ENCODE results near the gene CNOT10.
"Not testable (repeated sequence)": the region's sequence is repeated elsewhere in the genome, so short reads cannot be mapped to it uniquely, and the experiment has no call there.

The CNOT10 gene

GRCh38 chr3:32655167-32655566 lies 29.8 kb upstream of the CNOT10 start:
- no peak for TF ChIP-seq CTCF (IDR thresholded peaks at IDR 0.05)
- no peak for TF ChIP-seq ZFX (IDR thresholded peaks at IDR 0.05; ENCODE audit: borderline replicate concordance)
- no peak overlapping the region for H3K27ac ChIP-seq

DNA sequence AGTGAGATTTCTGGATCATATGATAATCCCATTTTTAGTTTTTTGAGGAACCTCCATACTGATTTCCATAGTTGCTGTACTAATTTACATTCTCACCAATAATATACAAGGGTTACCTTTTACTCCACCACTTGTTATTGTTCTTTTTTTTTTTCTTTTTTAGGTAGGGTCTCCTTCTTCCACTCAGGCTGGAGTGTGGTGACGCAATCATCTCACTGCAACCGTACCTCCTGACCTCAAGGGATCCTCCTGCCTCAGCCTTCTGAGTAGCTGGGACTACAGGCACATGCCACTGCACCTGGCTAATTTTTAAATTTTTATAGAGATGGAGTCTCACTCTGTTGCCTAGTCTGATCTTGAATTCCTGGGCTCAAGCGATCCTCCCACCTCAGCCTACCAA lies 24.4 kb upstream of the CNOT10 start:
- TF ChIP-seq ZFX (IDR thresholded peaks at IDR 0.05; ENCODE audit: borderline replicate concordance) (no peak), CTCF (IDR thresholded peaks at IDR 0.05) (no peak)
- no peak overlapping the region for H3K27ac ChIP-seq

GRCh38 chr3:32662647-32663046 lies 22.3 kb upstream of the CNOT10 start:
- TF ChIP-seq CTCF (IDR thresholded peaks at IDR 0.05) (no peak), ZFX (IDR thresholded peaks at IDR 0.05; ENCODE audit: borderline replicate concordance) (no peak)
- no peak overlapping the region for H3K27ac ChIP-seq

DNA sequence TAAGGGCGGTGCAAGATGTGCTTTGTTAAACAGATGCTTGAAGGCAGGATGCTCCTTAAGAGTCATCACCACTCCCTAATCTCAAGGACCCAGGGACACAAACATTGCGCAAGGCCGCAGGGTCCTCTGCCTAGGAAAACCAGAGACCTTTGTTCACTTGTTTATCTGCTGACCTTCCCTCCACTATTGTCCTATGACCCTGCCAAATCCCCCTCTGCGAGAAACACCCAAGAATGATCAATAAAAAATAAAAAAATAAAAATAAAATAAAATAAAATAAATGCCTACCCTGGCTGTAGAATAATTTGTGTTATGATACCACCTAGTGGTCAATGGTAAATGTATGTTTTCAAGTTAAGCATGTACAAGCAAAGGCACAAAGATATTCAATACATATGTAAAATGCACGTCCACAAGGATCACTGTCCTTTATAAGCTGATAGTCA lies 20.3 kb upstream of the CNOT10 start:
- TF ChIP-seq CTCF (IDR thresholded peaks at IDR 0.05) = peak; percentile 63
- H3K27ac ChIP-seq = not testable (repeated sequence)

GRCh38 chr3:32667072-32667582 lies 17.9 kb upstream of the CNOT10 start:
- no peak for TF ChIP-seq ZFX (IDR thresholded peaks at IDR 0.05; ENCODE audit: borderline replicate concordance)
- no peak for TF ChIP-seq CTCF (IDR thresholded peaks at IDR 0.05)
- H3K27ac ChIP-seq = peak overlapping the region; percentile 63

DNA sequence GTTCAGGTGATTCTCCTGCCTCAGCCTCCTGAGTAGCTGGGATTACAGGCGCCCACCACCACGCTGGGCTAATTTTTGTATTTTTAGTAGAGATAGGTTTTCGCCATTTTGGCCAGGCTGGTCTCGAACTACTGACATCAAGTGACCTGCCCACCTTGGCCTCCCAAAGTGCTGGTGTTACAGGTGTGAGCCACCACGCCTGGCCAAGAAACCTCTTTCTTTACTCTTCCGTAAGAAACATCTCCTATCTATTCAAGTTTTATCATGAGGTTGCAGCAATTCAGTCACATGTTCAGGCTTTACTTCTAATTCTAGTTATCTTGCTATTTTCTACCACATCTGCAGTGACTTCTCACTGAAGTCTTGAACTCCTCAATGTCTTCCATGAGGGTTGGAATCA lies 15.8 kb upstream of the CNOT10 start:
- H3K27ac ChIP-seq = not testable (repeated sequence)

DNA sequence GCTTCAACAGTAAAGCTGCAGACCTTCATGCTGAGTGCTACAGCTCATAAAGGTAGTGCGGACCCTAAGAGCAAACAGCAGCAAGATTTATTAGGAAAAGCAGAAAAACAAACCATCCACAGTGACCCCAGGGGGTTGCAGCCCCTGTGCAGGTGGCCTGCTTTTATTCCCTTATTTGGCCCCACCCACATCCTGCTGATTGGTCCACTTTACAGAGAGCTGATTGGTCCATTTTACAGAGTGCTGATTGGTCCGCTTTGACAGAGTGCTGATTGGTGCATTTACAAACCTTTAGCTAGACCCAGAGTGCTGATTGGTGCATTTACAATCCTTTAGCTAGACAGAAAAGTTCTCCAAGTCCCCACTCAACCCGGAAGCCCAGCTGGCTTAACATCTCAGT lies 11.3 kb upstream of the CNOT10 start:
- H3K27ac ChIP-seq = not testable (repeated sequence)

DNA sequence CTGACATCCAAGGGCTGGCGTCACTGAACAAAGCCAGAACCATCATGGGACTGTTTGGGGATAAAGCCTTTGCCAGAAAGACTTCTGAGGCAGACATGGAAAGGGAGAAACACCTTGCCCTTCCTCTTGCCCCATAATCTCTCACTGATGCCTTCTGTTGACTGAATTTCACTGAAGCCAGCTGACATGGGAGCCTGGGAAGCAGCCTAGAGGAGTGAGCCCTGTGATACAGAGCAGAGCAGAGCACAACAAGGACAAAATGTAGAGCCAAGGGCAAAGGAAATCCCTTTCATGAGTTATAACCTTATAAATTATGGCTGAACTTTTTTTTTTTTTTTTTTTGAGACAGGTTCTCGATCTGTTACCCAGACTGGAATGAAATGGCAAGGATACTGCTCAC lies 9.8 kb upstream of the CNOT10 start:
- H3K27ac ChIP-seq = no peak overlapping the region
- TF ChIP-seq ZFX (IDR thresholded peaks at IDR 0.05; ENCODE audit: borderline replicate concordance) (no peak), CTCF (IDR thresholded peaks at IDR 0.05) (no peak)

Measured in 22Rv1 (cell line).